HepG2 (cell line): Measurements from ENCODE around the gene ANXA3. TPM values are rescaled to one million over a fixed set of nuclear protein-coding genes. Genes with fewer than 3 reads are reported as not detected.

ENCODE experiments used
- ATAC-seq: fragments of 200-7000 bp; cut with Tn5 transposase; 3 replicates; pipeline ENCODE4 v1.9.1; 2020; ENCODE audit warnings: mild to moderate bottlenecking, moderate library complexity
- BruUV-seq: library from RNA; stranded (reverse); fragments of 400-500 nt; replicated peaks from 2 replicates; lab custom pipeline; 2021; lab: Mats Ljungman, UMichigan
- CTCF ChIA-PET: fragments of 300-600 bp; formaldehyde crosslinking; extraction: SDS; loops from one replicate; lab custom pipeline; 2021; ENCODE audit warnings: low total read pairs, inconsistent platforms, low intra/inter-chr PET ratio; lab: Yijun Ruan, JAX
- POLR2A ChIA-PET: fragments of 350-600 bp; sonication (Branson Sonifier 250); formaldehyde crosslinking; loops from one replicate; lab custom pipeline; 2020; ENCODE audit warnings: antibody characterized with exemption, inconsistent platforms; lab: Yijun Ruan, JAX
- DNase-seq: peaks from one replicate; pipeline ENCODE4 v3.0.0-alpha.2; 2015; ENCODE audit warnings: low spot score
- FAIRE-seq: peaks from 3 replicates; lab custom pipeline; 2011; peaks lifted over from hg19 to GRCh38; lab: Jason Lieb, UNC
- H2AFZ ChIP-seq: one replicate; pipeline ENCODE4 v1.6.1; 2011; ENCODE audit warnings: low read length, inconsistent platforms
- H3K27ac ChIP-seq: fragments of 300-600 bp; 3 replicates; pipeline ENCODE4 v1.8.0; 2011; ENCODE audit warnings: mixed run types, mild to moderate bottlenecking, mixed read lengths, low read length, inconsistent platforms; ENCODE audit not compliant: insufficient read depth; ENCODE audit errors: extremely low read length
- H3K27me3 ChIP-seq, 2 experiments: fragments of 200-600 bp in 1 of 2; 2 replicates in 1 of 2; 3 replicates in 1 of 2; pipeline versions ENCODE4 v1.6.0 to v1.8.0; 2011; ENCODE audit warnings: low read length in 2 of 2, mild to moderate bottlenecking in 2 of 2, moderate library complexity in 2 of 2, inconsistent platforms in 1 of 2; ENCODE audit not compliant: insufficient read depth in 2 of 2, control insufficient read depth in 1 of 2
- H3K36me3 ChIP-seq, 2 experiments: fragments of 200-600 bp in 1 of 2; replicated peaks in 1 of 2; 2 replicates in 1 of 2; 3 replicates in 1 of 2; pipeline versions ENCODE4 v1.5.1 to v1.8.0; 2011; ENCODE audit warnings: low read length in 2 of 2, inconsistent platforms in 1 of 2; ENCODE audit not compliant: insufficient read depth in 2 of 2, control insufficient read depth in 1 of 2
- H3K4me1 ChIP-seq: 2 replicates; pipeline ENCODE4 v1.5.1; 2012; ENCODE audit warnings: low read length, inconsistent platforms; ENCODE audit not compliant: insufficient read depth
- H3K4me2 ChIP-seq: 2 replicates; pipeline ENCODE4 v1.6.0; 2011; ENCODE audit warnings: low read depth, low read length, inconsistent platforms
- H3K4me3 ChIP-seq, 3 experiments: fragments of 200-600 bp in 1 of 3; sonication (generic), shearing (Covaris generic) in 1 of 3; replicated peaks in 1 of 3; 2 replicates each; pipeline ENCODE4 v1.5.1; 2011 to 2016; ENCODE audit warnings: low read length in 3 of 3, inconsistent platforms in 2 of 3, low read depth in 2 of 3, mild to moderate bottlenecking in 2 of 3, control low read depth in 1 of 3, mixed read lengths in 1 of 3; ENCODE audit not compliant: insufficient read depth in 1 of 3
- H3K79me2 ChIP-seq: one replicate; pipeline ENCODE4 v1.6.1; 2011; ENCODE audit warnings: low read length, inconsistent platforms; ENCODE audit not compliant: insufficient read depth
- H3K9ac ChIP-seq: 2 replicates; pipeline ENCODE4 v1.6.0; 2011; ENCODE audit warnings: mild to moderate bottlenecking, low read depth, low read length, inconsistent platforms; ENCODE audit not compliant: insufficient read depth
- H3K9me3 ChIP-seq: 2 replicates; pipeline ENCODE4 v1.5.1; 2012; ENCODE audit warnings: mild to moderate bottlenecking, low read length
- H4K20me1 ChIP-seq: 2 replicates; pipeline ENCODE4 v1.6.0; 2011; ENCODE audit warnings: inconsistent platforms, mild to moderate bottlenecking, low read length, moderate library complexity; ENCODE audit not compliant: insufficient read depth
- CBX5 ChIP-seq: sonication (generic); formaldehyde crosslinking; IDR thresholded peaks from 2 replicates; pipeline ENCODE4 v1.4.0; 2020; ENCODE audit warnings: missing genetic modification reagents, borderline replicate concordance
- ERF ChIP-seq: IDR thresholded peaks from 2 replicates; pipeline ENCODE4 v1.6.1; 2018; ENCODE audit warnings: missing biosample characterization, missing genetic modification reagents
- GABPB1 ChIP-seq: IDR thresholded peaks from 2 replicates; pipeline ENCODE4 v1.6.1; 2016; ENCODE audit warnings: mild to moderate bottlenecking, missing genetic modification reagents, moderate library complexity, missing compliant biosample characterization
- HCFC1 ChIP-seq: fragments of 150-350 bp; IDR thresholded peaks from 2 replicates; pipeline ENCODE4 v1.6.1; 2014; ENCODE audit warnings: low read depth, low read length
- HDAC6 ChIP-seq: fragments of 200-600 bp; sonication (generic); IDR thresholded peaks from 2 replicates; pipeline ENCODE4 v1.7.0; 2017; ENCODE audit warnings: mild to moderate bottlenecking, antibody characterized with exemption, low read length, low read depth
- HINFP ChIP-seq: sonication (generic); formaldehyde crosslinking; IDR thresholded peaks from 2 replicates; pipeline ENCODE4 v1.4.0; 2020; ENCODE audit warnings: low read depth, mild to moderate bottlenecking, missing genetic modification reagents
- HMG20B ChIP-seq: conservative IDR thresholded peaks from 2 replicates; pipeline ENCODE4 v1.6.1; 2016; ENCODE audit warnings: missing genetic modification reagents, missing compliant biosample characterization
- IKZF4 ChIP-seq: sonication (generic); formaldehyde crosslinking; IDR thresholded peaks from 2 replicates; pipeline ENCODE4 v1.5.1; 2020; ENCODE audit warnings: borderline replicate concordance, mild to moderate bottlenecking, low read depth, missing genetic modification reagents; ENCODE audit errors: not compliant biosample characterization
- NCOA2 ChIP-seq: sonication (generic); formaldehyde crosslinking; IDR thresholded peaks from 2 replicates; pipeline ENCODE4 v1.8.0; 2022; ENCODE audit warnings: inconsistent platforms
- NR3C1 ChIP-seq: sonication (generic); formaldehyde crosslinking; IDR thresholded peaks from 2 replicates; pipeline ENCODE4 v1.4.0; 2020; ENCODE audit warnings: missing genetic modification reagents
- RFX5 ChIP-seq: IDR thresholded peaks from 2 replicates; pipeline ENCODE4 v1.6.1; 2011; ENCODE audit warnings: low read depth, low read length, improper control_type of control experiment
- TOE1 ChIP-seq: sonication (generic); formaldehyde crosslinking; IDR thresholded peaks from 2 replicates; pipeline ENCODE4 v1.4.0; 2020; ENCODE audit warnings: mild to moderate bottlenecking, missing genetic modification reagents
- ZMYM2 ChIP-seq: sonication (generic); formaldehyde crosslinking; IDR thresholded peaks from 2 replicates; pipeline ENCODE4 v1.8.0; 2022; ENCODE audit warnings: mild to moderate bottlenecking, missing genetic modification reagents
- ZNF224 ChIP-seq: sonication (generic); formaldehyde crosslinking; IDR thresholded peaks from 2 replicates; pipeline ENCODE4 v1.5.0; 2020; ENCODE audit warnings: mild to moderate bottlenecking, missing genetic modification reagents
- ZNF3 ChIP-seq: IDR thresholded peaks from 2 replicates; pipeline ENCODE4 v1.7.0; 2017; ENCODE audit warnings: inconsistent platforms
- ZNF460 ChIP-seq: sonication (generic); formaldehyde crosslinking; IDR thresholded peaks from 2 replicates; pipeline ENCODE4 v1.5.1; 2020; ENCODE audit warnings: missing genetic modification reagents, mild to moderate bottlenecking, borderline replicate concordance
- ZNF780A ChIP-seq: sonication (generic); formaldehyde crosslinking; IDR thresholded peaks from 2 replicates; pipeline ENCODE4 v1.8.0; 2022; ENCODE audit warnings: mild to moderate bottlenecking, missing genetic modification reagents, moderate library complexity
- WGBS: methylation state at CpG from one replicate; pipeline ENCODE4 v1.1.6; 2017; ENCODE audit warnings: low lambda C conversion rate; 5-methylcytosine and 5-hydroxymethylcytosine counted together
- in situ Hi-C: cut with HindIII; loops from 2 replicates; pipeline ENCODE4 v1.10.0; 2017; ENCODE audit warnings: low pct_unique_long_range_greater_than_20kb; ENCODE audit not compliant: extremely low pct_ligation_motif_present
- intact Hi-C: fragments of 100-400 bp; cut with micrococcal nuclease; formaldehyde crosslinking; loops from one replicate; pipeline ENCODE4 v1.10.0; 2022; ENCODE audit not compliant: unreplicated experiment
- polyA plus RNA-seq, 8 experiments: library from polyadenylated mRNA; depleted of rRNA in 3 of 8; stranded (reverse) in 7 of 8; unstranded in 1 of 8; fragments of >200 nt; fragmentation: Illumina TruSeq in 4 of 8; extraction: Trizol in 4 of 8; gene quantifications; 2 replicates each; pipeline versions ENCODE4 v1.2.1 to v1.2.3, GENCODE V29; 2011 to 2016; ENCODE audit warnings: low read depth in 4 of 8, missing spikeins in 1 of 8, mixed read lengths in 1 of 8; ENCODE audit not compliant: insufficient read depth in 1 of 8
- total RNA-seq, 5 experiments: library from RNA; depleted of rRNA; stranded (reverse); fragments of >200 nt; fragmentation: Illumina TruSeq; extraction: Trizol; gene quantifications; 2 replicates each; pipeline ENCODE4 v1.2.3, GENCODE V29; 2016; ENCODE audit warnings: low read depth in 1 of 5

Gene ANXA3
- total and polyA plus RNA-seq, 2 of the 13 experiments (the other 11 are each of a cell fraction or from before 2014, with no cell fraction given) = 6.5 to 6.9 TPM

DNA sequence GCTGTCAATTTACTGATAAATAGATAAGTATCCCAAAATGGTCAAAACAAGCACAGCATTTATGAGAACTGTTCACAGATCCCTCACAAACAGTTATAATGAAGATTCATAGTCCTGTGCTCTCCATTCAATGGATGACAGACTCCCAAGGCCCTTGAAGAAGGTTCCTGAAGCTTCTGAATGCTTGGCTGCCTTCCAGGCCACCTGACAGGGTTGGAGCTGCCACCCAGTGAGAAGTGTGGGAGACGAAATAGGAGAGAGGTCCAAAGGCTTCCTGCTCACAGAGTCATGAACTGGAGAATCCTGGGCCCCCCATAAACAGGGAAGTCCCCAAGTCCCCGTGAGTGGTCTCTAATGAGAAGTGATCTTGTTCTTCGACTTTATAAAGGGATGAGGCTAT is 26.0 kb upstream of the ANXA3 start:
- H2AFZ ChIP-seq = no peak overlapping the region
- WGBS = 93% methylated on average over 3 of the region's 3 CpGs
- ATAC-seq (no peak), DNase-seq (no peak), FAIRE-seq (no peak)
- H3K4me3 ChIP-seq = no peak overlapping the region
- H3K9ac ChIP-seq = no peak overlapping the region
- TF ChIP-seq NR3C1 = no peak
- TF ChIP-seq HINFP (CRISPR knock-in tag) = no peak
- TF ChIP-seq TOE1 (CRISPR knock-in tag) = no peak
- no peak for TF ChIP-seq GABPB1 (CRISPR knock-in tag)
- TF ChIP-seq HMG20B = no peak
- TF ChIP-seq HCFC1 = no peak
- TF ChIP-seq HDAC6 = no peak
- TF ChIP-seq ZNF224 = no peak
- no peak for TF ChIP-seq IKZF4 (CRISPR knock-in tag)
- no peak for TF ChIP-seq ZNF3
- TF ChIP-seq ZMYM2 = no peak
- TF ChIP-seq ZNF460 (CRISPR knock-in tag) = no peak
- no peak for TF ChIP-seq RFX5
- TF ChIP-seq ZNF780A (CRISPR knock-in tag) = no peak
- TF ChIP-seq CBX5 (CRISPR knock-in tag) = no peak
- TF ChIP-seq ERF (CRISPR knock-in tag) = no peak
- no peak for TF ChIP-seq NCOA2 (CRISPR knock-in tag)
- H3K9me3 ChIP-seq = no peaks in the 10 kb centered on the region
- no peaks in the 10 kb centered on the region for H4K20me1 ChIP-seq
- H3K79me2 ChIP-seq = no peaks in the 10 kb centered on the region
- BruUV-seq = no TSS peak
- in situ Hi-C loops (loop anchor here (10.0 kb wide), 1 partner anchor 571 kb away; no protein-coding TSS in a partner anchor), intact Hi-C loops (no loop called here)
- H3K27me3 ChIP-seq = no peaks in the 10 kb centered on the region
- no peak overlapping the region for H3K27ac ChIP-seq
- no peak overlapping the region for H3K4me2 ChIP-seq
- ChIA-PET POLR2A (no interaction called here), CTCF (no interaction called here)
- peaks cover 16 to 59% of the 10 kb centered on the region in 2 experiments for H3K36me3 ChIP-seq
- H3K4me1 ChIP-seq = no peaks in the 10 kb centered on the region
